DND-41 (cell line): ENCODE results near the gene CFAP90.
A peak's percentile ranks its signal among the peaks of the same experiment; 100 is the strongest.

ENCODE experiments used
- ATAC-seq: fragments of 200-7000 bp; cut with Tn5 transposase; 3 replicates; pipeline ENCODE4 v1.9.1; 2021; ENCODE audit warnings: low read depth; ENCODE audit not compliant: insufficient read depth
- DNase-seq: peaks from one replicate; pipeline ENCODE4 v3.0.0-alpha.2; 2020
- H2AFZ ChIP-seq: 2 replicates; pipeline ENCODE4 v1.6.0; 2012; ENCODE audit warnings: low read depth, low read length
- H3K27ac ChIP-seq: 2 replicates; pipeline ENCODE4 v1.5.1; 2012; ENCODE audit warnings: low read length, inconsistent platforms
- H3K27me3 ChIP-seq: fragments of 200-600 bp; sonication (generic); 2 replicates; pipeline ENCODE4 v1.6.0; 2012; ENCODE audit warnings: low read length, mild to moderate bottlenecking, inconsistent platforms; ENCODE audit not compliant: insufficient read depth, poor library complexity
- H3K36me3 ChIP-seq: 2 replicates; pipeline ENCODE4 v1.5.1; 2012; ENCODE audit warnings: low read length, inconsistent platforms; ENCODE audit not compliant: insufficient read depth
- H3K4me1 ChIP-seq: 2 replicates; pipeline ENCODE4 v1.5.1; 2012; ENCODE audit warnings: mild to moderate bottlenecking, low read length; ENCODE audit not compliant: insufficient read depth
- H3K4me2 ChIP-seq: 2 replicates; pipeline ENCODE4 v1.6.0; 2012; ENCODE audit warnings: mild to moderate bottlenecking, moderate library complexity, low read length, inconsistent platforms; ENCODE audit not compliant: insufficient read depth
- H3K4me3 ChIP-seq, 2 experiments: fragments of 200-600 bp in 1 of 2; shearing (Covaris generic) in 1 of 2; 2 replicates each; pipeline ENCODE4 v1.5.1; 2012 to 2016; ENCODE audit warnings: inconsistent platforms in 2 of 2, low read length in 2 of 2, mild to moderate bottlenecking in 2 of 2, low read depth in 1 of 2, moderate library complexity in 1 of 2
- H3K79me2 ChIP-seq: 2 replicates; pipeline ENCODE4 v1.6.0; 2012; ENCODE audit warnings: low read length, inconsistent platforms; ENCODE audit not compliant: insufficient read depth
- H3K9ac ChIP-seq: 2 replicates; pipeline ENCODE4 v1.6.0; 2012; ENCODE audit warnings: low read depth, mild to moderate bottlenecking, inconsistent platforms, low read length, moderate library complexity
- H3K9me3 ChIP-seq: 2 replicates; pipeline ENCODE4 v1.5.1; 2012; ENCODE audit warnings: low read length, moderate library complexity, mild to moderate bottlenecking, inconsistent platforms; ENCODE audit not compliant: insufficient read depth, severe bottlenecking
- H4K20me1 ChIP-seq: 2 replicates; pipeline ENCODE4 v1.6.0; 2012; ENCODE audit warnings: low read length; ENCODE audit not compliant: insufficient read depth
- EZH2 ChIP-seq: IDR thresholded peaks from 3 replicates; pipeline ENCODE4 v1.6.1; 2012; ENCODE audit warnings: borderline replicate concordance, low read depth, mild to moderate bottlenecking, moderate library complexity, low read length, inconsistent platforms; ENCODE audit not compliant: severe bottlenecking
- TF ChIP-seq, protein P1 (sequence below): IDR thresholded peaks from 2 replicates; pipeline ENCODE4 v1.5.1; 2012; ENCODE audit warnings: borderline replicate concordance, low read length, moderate library complexity, mild to moderate bottlenecking; ENCODE audit not compliant: poor library complexity, severe bottlenecking; ENCODE audit errors: extremely low read depth

The CFAP90 gene

DNA sequence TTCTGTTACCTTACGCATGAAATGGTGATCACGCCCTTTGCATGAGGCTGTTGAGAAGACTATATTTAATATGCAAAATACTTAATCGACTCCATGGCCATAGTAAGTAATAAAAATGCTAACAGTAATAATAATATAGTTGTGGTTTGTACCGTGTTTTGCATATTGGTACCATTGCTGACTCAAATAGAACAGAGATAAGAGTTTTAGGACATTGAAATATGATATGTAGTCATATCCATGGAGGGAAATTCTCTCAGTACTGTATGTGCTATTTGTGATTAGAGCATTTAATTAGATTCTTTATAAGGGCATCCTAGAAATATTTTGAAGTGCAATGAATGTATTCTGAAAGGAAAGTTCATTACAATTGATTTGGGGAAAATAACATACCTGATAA is 41.9 kb downstream of the CFAP90 start:
- no peaks in the 10 kb centered on the region for H3K9me3 ChIP-seq
- ATAC-seq (no peak), DNase-seq (no peak)
- TF ChIP-seq EZH2: no peak
- TF ChIP-seq, protein P1, sequence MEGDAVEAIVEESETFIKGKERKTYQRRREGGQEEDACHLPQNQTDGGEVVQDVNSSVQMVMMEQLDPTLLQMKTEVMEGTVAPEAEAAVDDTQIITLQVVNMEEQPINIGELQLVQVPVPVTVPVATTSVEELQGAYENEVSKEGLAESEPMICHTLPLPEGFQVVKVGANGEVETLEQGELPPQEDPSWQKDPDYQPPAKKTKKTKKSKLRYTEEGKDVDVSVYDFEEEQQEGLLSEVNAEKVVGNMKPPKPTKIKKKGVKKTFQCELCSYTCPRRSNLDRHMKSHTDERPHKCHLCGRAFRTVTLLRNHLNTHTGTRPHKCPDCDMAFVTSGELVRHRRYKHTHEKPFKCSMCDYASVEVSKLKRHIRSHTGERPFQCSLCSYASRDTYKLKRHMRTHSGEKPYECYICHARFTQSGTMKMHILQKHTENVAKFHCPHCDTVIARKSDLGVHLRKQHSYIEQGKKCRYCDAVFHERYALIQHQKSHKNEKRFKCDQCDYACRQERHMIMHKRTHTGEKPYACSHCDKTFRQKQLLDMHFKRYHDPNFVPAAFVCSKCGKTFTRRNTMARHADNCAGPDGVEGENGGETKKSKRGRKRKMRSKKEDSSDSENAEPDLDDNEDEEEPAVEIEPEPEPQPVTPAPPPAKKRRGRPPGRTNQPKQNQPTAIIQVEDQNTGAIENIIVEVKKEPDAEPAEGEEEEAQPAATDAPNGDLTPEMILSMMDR: no peak
- no peak overlapping the region for H3K27ac ChIP-seq
- no peaks in the 10 kb centered on the region for H3K4me1 ChIP-seq
- H3K9ac ChIP-seq: no peak overlapping the region
- no peaks in the 10 kb centered on the region for H3K27me3 ChIP-seq
- no peaks in the 10 kb centered on the region for H3K79me2 ChIP-seq
- no peak overlapping the region for H2AFZ ChIP-seq
- no peaks in the 10 kb centered on the region for H4K20me1 ChIP-seq
- no peaks in the 10 kb centered on the region for H3K36me3 ChIP-seq
- H3K4me2 ChIP-seq: no peak overlapping the region
- no peak overlapping the region for H3K4me3 ChIP-seq

DNA sequence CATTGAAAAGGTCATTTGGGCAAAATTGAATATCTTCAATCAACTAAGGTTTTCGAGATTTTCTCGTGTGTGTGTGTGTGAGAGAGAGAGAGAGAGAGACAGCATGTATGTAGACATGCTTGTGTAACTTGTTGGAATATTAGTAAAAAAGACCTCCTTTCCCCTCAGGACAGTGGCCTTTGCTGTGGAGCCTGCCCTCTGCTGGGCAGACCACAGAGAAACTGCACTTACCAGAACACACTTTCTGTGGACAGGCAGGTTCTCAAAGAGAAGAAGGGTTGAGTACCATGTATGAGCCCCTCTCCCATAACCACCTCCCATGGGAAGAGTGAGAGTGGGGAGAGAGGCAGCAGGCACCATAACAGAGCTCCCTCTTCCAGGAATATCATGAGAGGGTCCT is 45.6 kb downstream of the CFAP90 start:
- Histone ChIP-seq H4K20me1 (no peaks in the 10 kb centered on the region), H3K4me3 (no peak overlapping the region), H3K9me3 (no peaks in the 10 kb centered on the region), H3K9ac (no peak overlapping the region), H2AFZ (no peak overlapping the region), H3K36me3 (no peaks in the 10 kb centered on the region), H3K27me3 (no peaks in the 10 kb centered on the region), H3K4me2 (no peak overlapping the region), H3K27ac (no peak overlapping the region), H3K4me1 (no peaks in the 10 kb centered on the region), H3K79me2 (no peaks in the 10 kb centered on the region)
- no peak for ATAC-seq
- DNase-seq: no peak
- TF ChIP-seq EZH2: no peak
- TF ChIP-seq, protein P1: peak; percentile 39

DNA sequence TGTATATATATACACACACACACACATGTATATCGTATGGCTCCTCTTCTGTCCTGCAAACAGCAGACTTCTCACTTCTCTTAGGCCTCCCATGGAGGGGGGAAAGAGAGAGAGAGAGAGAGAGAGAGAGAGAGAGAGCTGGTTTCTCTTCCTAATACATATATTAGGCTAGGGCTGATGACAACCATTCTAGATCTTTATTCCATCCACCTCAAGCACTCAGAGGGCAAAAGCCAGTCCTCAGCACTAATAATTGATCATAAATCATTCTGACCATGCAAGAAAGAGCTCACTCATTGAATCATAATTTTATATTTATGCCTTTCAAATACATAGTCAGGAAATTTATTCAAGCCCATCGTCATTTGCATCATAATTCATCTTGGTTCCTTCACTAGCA is 47.0 kb downstream of the CFAP90 start:
- H3K27me3 ChIP-seq: no peaks in the 10 kb centered on the region
- H3K4me3 ChIP-seq: no peak overlapping the region
- no peaks in the 10 kb centered on the region for H3K9me3 ChIP-seq
- H4K20me1 ChIP-seq: no peaks in the 10 kb centered on the region
- no peak overlapping the region for H2AFZ ChIP-seq
- TF ChIP-seq EZH2: no peak
- TF ChIP-seq, protein P1: no peak
- ATAC-seq: no peak
- H3K4me1 ChIP-seq: no peaks in the 10 kb centered on the region
- H3K36me3 ChIP-seq: no peaks in the 10 kb centered on the region
- no peak for DNase-seq
- H3K79me2 ChIP-seq: no peaks in the 10 kb centered on the region
- H3K9ac ChIP-seq: no peak overlapping the region
- H3K4me2 ChIP-seq: no peak overlapping the region
- no peak overlapping the region for H3K27ac ChIP-seq

DNA sequence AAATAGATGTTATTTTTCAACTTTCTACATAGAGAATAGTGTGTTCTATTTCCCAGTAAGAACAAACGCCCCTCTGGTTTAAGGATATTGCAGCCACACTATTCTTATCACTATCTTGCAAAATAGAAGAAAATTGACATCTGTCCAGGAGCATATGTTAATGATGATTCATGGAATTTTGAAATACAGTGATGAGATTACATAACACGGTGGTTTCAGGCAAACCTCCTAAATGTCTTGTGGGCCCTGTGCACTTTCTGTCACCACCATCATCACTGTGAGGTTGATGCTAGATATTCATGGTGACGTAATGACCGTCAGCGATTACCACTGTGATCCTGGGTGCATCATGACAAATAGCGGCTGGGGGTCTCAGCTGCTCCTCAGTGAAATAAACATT is 48.1 kb downstream of the CFAP90 start:
- Histone ChIP-seq H2AFZ (no peak overlapping the region), H3K4me1 (no peaks in the 10 kb centered on the region), H3K27ac (no peak overlapping the region), H3K79me2 (no peaks in the 10 kb centered on the region), H4K20me1 (no peaks in the 10 kb centered on the region), H3K4me3 (no peak overlapping the region), H3K36me3 (no peaks in the 10 kb centered on the region), H3K9me3 (no peaks in the 10 kb centered on the region), H3K9ac (no peak overlapping the region), H3K27me3 (no peaks in the 10 kb centered on the region), H3K4me2 (no peak overlapping the region)
- ATAC-seq: no peak
- no peak for TF ChIP-seq EZH2
- TF ChIP-seq, protein P1: no peak
- DNase-seq: no peak
